ENCODE data around the gene CDH4. TPM values are rescaled to one million over a fixed set of nuclear protein-coding genes. Genes with fewer than 3 reads are reported as not detected.
"Not testable (repeated sequence)": the region's sequence is repeated elsewhere in the genome, so short reads cannot be mapped to it uniquely, and the experiment has no call there.

The CDH4 gene
- total RNA-seq, 1 donor from 2014 or later, result not detected

- ATAC-seq (no peak), DNase-seq (ENCODE audit: low spot score) (no peak)
Measured at GRCh38 chr20:61379898-61380544, 128.0 kb downstream of the CDH4 start.

GRCh38 chr20:61380545-61380915, 128.5 kb downstream of the CDH4 start:
- ATAC-seq (no peak), DNase-seq (ENCODE audit: low spot score) (no peak)

DNA sequence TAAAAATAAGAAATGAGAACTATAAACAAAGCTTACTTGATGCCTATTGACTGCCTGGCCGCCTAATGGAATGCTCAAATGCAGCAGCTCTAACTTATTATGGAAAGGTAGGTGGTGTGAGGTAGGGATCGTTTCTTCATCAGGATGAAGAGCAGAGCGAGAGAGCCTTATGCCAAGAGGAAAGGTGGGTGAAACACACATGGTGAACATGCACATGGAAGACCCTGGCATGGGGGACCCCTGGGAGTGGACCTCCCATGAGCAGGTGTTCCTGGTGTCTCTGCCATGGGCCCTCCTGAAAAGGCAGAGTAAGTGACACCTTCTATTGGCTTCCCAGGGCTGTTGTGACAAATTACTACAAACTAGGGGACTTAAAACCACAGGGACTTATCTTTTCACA, 130.1 kb downstream of the CDH4 start:
- DNase-seq (ENCODE audit: low spot score) (no peak), ATAC-seq (no peak)

DNA sequence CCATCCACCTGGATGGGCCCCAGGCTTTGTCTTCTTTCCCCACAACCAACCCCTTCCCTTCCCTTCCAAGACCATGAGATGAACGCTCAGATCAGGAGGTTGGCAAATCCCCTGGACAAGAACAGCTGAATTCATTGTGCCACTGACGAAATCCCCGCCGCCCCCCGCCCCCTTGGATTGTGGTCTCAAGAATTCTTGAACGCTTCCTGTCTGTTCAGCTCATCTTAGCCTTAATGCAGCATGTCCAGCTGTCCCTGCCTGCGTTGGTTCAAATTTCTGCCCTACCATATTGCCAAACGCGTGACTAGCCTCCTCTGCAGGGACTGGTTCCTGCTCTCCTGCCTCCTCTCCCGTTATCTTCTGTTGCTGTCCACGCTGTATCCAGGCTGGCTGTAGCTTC, 133.2 kb downstream of the CDH4 start:
- DNase-seq (ENCODE audit: low spot score), result no peak
- ATAC-seq, result no peak

DNA sequence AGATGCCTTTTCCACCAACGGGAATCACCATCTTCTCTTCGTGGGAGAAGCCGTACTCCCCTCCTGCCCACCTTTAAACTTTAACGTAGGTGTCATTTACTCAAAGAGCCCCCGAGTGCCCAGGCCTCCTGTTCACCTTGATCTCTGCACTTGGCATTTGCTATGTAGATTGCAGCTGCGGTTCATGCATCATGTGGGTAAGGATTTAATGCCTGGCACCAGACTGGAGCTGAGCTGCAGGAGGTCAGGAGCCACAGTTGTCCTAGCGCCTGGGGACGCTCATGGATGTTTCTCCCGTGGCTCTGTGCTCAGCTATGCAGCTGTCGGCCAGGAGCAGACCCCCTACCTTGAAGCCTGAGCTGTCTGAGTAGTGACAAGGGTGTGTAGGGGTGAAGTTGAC, 133.7 kb downstream of the CDH4 start:
- ATAC-seq (no peak), DNase-seq (ENCODE audit: low spot score) (no peak)

DNA sequence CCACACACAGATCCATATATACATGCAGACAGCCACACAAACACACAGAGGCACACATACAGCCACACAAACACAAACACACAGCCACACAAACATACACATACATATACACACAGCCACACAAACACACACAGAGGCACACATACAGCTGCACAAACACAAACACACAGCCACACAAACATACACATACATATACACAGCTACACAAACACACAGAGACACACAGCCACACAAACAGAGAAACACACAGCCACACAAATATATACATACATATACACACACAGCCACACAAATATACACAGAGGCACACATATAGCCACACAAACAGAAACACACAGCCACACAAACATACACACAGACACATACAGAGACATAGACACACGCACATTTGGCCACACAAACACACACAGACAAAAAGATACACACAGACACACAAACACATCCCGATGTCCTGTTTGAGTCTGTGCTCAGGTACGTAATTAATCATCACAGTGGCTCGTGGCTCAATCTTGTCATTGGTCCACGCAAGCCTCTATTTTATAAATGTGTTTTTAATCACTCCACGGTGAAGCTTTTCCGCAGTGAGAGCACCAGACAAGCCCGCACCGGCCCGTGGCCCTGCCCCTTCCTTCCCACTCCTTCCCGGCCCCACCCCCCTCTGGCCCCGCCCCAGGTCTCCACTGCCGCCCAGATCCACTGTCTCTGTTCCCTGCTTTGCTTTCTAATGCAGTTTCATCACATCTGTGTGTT, 135.3 kb downstream of the CDH4 start:
- ATAC-seq (no peak), DNase-seq (ENCODE audit: low spot score) (no peak)

GRCh38 chr20:61387954-61388348, 135.9 kb downstream of the CDH4 start:
- ATAC-seq, result no peak
- no peak for DNase-seq (ENCODE audit: low spot score)

GRCh38 chr20:61389077-61389476, 137.0 kb downstream of the CDH4 start:
- ATAC-seq (no peak), DNase-seq (ENCODE audit: low spot score) (no peak)

DNA sequence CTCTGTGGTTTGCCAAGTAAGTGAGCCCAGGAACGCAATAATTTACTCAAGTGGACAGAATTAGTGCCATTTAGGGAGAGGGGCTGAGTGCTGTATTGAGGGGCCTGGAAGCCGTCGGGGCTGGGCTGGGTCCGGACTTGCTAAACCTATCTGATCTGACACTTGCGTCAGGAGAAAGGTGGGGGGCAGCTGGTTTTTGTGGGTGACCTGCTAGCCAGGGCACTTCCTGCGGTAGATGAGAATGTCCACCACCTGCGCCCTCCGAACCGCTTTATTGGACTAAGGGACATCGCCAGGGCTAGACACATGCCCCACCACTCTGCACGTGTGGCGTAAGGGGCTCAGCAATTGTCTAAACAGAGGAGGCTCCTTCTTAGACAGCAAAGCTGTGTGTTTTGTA, 139.1 kb downstream of the CDH4 start:
- ATAC-seq (no peak), DNase-seq (ENCODE audit: low spot score) (no peak)

DNA sequence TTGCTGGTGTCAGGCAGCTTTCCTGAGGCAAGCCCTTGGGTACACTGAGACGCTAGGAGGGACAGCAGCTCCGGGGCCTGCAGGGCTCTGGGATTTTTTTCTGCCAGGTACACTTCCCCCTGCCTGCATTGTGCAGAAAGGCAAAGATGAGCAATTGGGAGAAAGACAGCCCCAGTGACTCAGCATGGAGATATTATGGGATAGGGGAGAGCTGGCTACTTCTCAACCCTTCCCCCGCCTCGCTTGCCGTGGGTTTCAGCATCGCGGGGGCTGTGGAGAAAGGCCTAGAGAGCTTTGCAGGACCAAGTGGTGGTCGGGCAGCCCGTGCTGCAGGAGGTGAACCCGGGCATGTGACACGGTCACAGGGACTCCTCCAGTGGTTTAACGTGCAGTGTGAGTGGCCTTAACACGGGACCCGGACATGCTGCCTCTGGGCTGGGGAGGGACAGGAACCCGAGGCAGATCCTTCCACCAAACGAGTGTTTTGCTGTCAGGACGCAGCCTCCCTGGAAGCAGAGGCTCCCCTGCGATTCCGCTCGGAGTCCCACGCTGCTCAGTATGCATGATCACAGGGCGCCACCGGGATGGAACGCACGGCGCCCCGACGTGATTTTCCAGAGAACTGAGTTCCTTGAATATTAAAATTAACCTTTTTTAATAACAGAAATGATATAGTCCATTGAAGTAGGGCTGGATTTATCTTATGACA, 139.9 kb downstream of the CDH4 start:
- no peak for ATAC-seq
- DNase-seq (ENCODE audit: low spot score), result no peak

- ATAC-seq, result no peak
- no peak for DNase-seq (ENCODE audit: low spot score)
Measured at GRCh38 chr20:61394088-61394799, 142.2 kb downstream of the CDH4 start.

GRCh38 chr20:61396262-61396848, 144.3 kb downstream of the CDH4 start:
- no peak for ATAC-seq

DNA sequence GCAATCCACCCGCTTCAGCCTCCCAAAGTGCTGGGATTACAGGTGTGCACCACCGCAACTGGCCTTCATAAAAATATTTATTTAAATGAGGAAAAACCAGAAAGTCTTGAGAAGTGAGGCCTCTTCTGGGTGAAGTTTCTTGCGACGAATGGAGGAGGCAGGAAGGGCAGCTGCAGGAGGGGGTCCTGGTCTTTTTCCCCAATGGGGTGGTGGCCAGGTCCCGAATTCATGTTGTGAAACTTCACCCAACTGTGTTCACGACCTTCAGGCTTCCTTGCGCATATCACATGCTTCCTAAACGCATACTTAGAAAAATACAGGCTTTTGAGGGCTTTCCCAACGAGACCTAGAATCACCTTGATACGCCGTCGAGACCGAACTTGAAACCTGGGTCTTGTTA, 145.1 kb downstream of the CDH4 start:
- DNase-seq (ENCODE audit: low spot score) (no peak), ATAC-seq (no peak)

More at GRCh38 chr20:61396262-61396848, 144.3 kb downstream of the CDH4 start:
- no peak for DNase-seq (ENCODE audit: low spot score)

DNA sequence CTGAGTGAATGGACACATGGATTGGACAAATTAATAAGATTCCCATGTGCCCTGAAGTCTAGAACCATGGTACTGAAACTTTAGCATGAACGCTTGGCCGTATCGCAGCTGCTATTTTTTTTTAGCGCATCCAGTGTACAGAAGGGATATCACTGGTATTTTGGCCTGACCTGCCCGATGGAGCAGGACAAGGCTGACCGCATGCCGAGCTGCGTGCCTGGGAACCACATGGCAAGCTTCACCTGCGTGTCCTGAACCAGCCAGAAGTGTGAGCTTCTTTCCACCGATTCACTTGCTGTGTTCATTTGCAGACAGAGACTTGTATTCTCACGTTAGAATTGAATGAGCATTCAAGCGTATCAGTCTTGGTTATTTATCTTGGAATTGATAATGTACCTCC, 145.7 kb downstream of the CDH4 start:
- no peak for ATAC-seq
- DNase-seq (ENCODE audit: low spot score), result no peak

- DNase-seq (ENCODE audit: low spot score), result no peak
- ATAC-seq, result no peak
Measured at GRCh38 chr20:61399433-61399832, 147.4 kb downstream of the CDH4 start.

- no peak for ATAC-seq
Measured at GRCh38 chr20:61400499-61400898, 148.4 kb downstream of the CDH4 start.

GRCh38 chr20:61404303-61404702, 152.2 kb downstream of the CDH4 start:
- ATAC-seq (no peak), DNase-seq (ENCODE audit: low spot score) (no peak)

More at GRCh38 chr20:61400499-61400898, 148.4 kb downstream of the CDH4 start:
- no peak for DNase-seq (ENCODE audit: low spot score)

- no peak for ATAC-seq
Measured at GRCh38 chr20:61405007-61405406, 152.9 kb downstream of the CDH4 start.

DNA sequence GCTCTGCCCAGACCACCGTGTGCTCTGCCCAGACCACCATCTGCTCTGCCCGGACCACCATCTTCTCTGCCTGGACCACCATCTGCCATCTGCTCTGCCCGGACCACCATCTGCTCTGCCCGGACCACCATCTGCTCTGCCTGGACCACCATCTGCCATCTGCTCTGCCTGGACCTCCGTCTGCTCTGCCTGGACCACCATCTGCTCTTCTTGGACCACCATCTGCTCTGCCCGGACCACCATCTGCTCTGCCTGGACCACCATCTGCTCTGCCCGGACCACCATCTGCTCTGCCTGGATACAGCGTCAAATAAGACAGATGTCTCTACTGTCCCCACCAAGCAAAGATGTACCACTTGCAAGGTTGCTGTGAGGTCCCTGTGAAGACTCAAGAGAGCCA, 154.7 kb downstream of the CDH4 start:
- DNase-seq (ENCODE audit: low spot score); ATAC-seq: not testable (repeated sequence)

More at GRCh38 chr20:61405007-61405406, 152.9 kb downstream of the CDH4 start:
- no peak for DNase-seq (ENCODE audit: low spot score)

DNA sequence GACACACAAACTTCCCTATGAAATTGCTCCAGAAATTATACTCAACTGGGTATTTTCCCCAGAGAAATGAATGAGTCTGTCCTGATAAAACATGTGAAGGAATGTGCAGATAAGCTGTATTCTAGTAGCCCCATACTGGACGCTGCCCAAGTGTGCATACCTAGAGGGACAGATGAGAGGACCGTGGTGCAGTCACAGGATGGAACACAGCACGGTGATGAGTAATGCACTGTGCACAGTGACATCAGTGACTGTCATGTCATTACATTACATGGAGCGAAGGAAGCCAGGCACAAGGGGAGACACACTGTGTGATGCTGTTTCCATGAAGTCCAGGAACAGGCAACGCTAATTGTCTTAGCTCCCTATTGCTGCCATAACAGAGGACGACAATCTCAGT, 155.5 kb downstream of the CDH4 start:
- ATAC-seq (no peak), DNase-seq (ENCODE audit: low spot score) (no peak)
